GM19025 (cell line): ENCODE measurements around the gene M1AP.

Experiments
- ATAC-seq: cut with Tn5 transposase; IDR thresholded peaks from one replicate; pipeline ENCODE4 v1.9.1; 2021; ENCODE audit warnings: mild to moderate bottlenecking, low read depth, moderate library complexity; ENCODE audit not compliant: unreplicated experiment

M1AP gene

DNA sequence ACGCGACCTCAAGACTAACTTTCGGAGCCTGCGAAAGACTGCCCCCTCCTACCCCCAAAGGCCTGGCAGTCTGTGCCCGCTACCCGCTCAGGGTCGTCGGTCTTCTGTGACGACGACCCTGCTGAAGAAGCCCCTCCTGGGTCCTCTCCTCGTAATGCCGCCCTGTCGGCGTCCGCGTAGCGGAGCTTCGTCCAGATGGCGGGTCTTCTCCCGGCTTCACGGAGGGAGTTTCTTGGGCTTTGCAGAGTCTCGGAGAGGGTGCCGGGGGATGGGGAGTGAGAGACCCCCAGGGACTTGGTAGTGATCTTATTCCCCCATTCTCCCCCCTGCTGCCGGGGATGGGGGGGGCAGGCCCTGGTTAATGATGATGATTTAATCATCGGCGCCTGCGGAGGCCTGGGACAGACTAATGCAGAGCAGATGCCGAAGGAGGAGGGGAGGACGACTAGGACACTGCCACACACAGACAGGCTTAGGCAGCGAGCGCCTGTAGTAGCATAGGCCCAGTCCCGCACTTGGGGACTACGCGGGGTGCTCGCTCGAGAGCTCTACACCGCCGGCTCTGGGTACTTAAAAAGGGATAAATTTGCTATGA, 140.1 kb downstream of the M1AP start:
- ATAC-seq = no peak
